GM12875 (cell line): Measurements from ENCODE around the gene MAPRE3.

ENCODE experiments used
- H3K4me3 ChIP-seq: one replicate; pipeline ENCODE4 v1.5.1; 2011; ENCODE audit warnings: low read depth, low read length, control low read depth
- TF ChIP-seq, protein P1 (sequence below): IDR thresholded peaks from 2 replicates; pipeline ENCODE4 v1.5.1; 2011; ENCODE audit warnings: low read depth, mild to moderate bottlenecking, control low read depth, inconsistent platforms, low read length, moderate library complexity, borderline replicate concordance; ENCODE audit not compliant: insufficient read depth

MAPRE3 gene

DNA sequence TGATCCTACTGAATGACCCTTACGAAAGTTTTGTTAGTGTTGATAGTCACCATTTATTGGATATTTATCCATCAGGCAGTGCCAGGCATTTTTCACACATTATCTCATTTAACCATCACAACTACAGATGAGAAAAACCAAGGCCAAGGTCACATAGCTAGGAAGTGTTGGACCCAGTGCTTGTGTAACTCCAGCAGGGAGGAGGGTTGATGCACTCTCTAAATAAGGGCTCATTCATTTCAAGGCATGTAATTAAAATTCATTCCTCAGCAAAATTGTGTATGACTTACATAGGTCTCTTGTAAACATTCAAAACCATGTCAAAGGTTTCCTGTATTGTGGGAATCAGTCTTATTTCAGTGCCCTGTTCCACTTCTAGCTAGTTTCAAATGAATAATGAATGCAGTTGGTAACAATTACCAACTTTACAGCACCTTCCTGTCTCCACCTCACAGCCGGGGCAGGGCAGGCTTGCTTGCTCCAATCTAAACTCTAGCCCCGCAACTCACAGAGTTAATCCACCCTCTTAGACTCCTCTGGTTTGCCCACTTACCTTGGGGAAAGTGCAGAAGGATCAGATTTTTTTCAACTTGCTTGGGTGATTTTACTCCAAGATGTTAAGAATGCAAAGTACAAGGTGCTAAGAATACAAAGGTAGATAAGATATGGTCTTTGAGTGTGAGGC, 5.8 kb upstream of the MAPRE3 start:
- no peak overlapping the region for H3K4me3 ChIP-seq
- TF ChIP-seq, protein P1, sequence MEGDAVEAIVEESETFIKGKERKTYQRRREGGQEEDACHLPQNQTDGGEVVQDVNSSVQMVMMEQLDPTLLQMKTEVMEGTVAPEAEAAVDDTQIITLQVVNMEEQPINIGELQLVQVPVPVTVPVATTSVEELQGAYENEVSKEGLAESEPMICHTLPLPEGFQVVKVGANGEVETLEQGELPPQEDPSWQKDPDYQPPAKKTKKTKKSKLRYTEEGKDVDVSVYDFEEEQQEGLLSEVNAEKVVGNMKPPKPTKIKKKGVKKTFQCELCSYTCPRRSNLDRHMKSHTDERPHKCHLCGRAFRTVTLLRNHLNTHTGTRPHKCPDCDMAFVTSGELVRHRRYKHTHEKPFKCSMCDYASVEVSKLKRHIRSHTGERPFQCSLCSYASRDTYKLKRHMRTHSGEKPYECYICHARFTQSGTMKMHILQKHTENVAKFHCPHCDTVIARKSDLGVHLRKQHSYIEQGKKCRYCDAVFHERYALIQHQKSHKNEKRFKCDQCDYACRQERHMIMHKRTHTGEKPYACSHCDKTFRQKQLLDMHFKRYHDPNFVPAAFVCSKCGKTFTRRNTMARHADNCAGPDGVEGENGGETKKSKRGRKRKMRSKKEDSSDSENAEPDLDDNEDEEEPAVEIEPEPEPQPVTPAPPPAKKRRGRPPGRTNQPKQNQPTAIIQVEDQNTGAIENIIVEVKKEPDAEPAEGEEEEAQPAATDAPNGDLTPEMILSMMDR: no peak

DNA sequence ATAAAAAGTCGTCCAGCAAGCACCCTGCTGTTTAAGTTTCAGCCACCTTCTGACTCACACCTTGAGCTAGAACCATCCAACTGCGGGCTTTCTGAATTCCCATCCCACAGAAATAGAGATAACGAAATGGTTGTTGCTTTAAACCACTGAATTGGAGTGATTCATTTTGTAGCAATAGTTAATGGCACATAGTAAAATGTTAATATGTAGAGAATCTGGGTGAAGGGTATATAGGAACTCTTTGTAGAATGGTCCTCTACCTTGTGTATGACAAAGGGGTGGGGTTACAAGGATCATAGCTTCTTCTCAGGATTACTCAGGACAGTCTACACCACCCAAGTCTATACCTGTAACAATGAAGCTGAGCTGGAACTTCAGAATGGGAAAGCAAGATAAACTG, 2.4 kb upstream of the MAPRE3 start:
- TF ChIP-seq, protein P1: no peak
- H3K4me3 ChIP-seq: no peak overlapping the region

DNA sequence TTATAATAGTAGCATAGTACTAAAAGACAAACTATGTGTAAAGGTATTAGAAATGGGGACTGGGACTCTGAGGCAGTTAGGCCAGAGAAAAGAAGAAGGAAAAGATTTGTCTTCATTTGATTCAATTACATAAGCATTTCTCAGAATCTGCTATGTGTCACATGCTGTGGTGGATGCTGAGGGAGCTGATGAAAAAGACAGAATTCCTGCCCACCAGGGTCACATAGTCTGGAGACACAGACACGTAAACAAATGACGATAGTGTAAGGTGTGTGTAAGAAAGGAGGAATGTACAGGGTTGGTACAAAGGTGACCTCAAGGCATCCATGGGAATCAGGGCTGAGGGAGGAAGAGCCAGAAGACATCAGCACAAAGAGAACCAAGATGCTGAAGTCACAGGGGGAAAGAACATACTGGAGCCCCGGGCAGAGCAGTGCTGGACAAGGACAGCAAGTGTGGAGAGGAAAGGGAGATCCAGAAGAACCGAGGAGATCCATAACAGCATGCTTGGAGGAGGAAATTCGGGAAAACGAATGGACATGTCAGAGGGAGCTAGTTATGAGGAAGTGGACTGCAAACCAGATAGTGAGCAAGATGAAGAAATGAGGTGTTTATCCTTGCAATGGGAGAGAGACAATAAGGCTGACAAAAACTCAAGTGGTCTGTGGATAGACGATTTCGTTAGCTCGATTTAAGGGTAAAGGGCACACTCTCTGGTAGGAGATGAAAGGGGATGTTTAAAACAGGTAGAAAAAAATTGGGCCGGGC, 1.2 kb upstream of the MAPRE3 start:
- no peak overlapping the region for H3K4me3 ChIP-seq
- TF ChIP-seq, protein P1: no peak

DNA sequence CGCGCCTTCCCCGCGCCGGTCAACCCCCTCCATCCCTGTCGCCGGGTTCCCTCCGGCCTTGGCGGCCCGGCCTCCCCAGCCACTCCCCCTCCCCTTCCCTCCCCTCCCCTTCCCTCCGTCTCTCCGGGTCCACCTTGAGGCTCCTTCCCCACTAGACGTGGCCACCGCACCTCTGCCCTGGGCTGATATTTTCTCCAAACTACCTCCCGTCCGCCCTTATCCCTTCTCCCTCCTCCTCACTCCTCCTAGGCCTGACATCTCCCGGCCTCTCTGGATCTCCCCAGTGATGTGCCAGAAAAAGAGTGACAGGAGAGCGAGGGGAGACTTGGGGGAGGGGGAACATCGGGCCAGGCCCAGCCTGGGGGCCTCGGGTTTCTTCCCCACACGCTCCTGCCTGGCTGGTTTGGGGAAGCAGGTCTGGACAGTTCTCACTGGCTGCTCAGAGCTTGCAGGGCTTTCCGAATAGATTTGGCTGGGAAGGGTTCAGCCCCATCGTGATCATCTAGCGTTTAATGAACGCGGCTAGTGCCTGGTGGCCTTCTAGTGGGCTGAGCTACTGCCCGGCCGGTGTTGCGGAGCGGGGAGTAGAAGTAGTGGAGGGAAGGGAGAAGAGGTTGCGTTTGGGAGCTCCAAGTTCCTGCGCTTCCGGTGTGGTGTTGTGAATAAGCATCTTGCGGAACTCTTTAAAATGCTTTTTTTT, 641 bp downstream of the MAPRE3 start:
- H3K4me3 ChIP-seq: peak overlapping the region; percentile 57
- TF ChIP-seq, protein P1: no peak

DNA sequence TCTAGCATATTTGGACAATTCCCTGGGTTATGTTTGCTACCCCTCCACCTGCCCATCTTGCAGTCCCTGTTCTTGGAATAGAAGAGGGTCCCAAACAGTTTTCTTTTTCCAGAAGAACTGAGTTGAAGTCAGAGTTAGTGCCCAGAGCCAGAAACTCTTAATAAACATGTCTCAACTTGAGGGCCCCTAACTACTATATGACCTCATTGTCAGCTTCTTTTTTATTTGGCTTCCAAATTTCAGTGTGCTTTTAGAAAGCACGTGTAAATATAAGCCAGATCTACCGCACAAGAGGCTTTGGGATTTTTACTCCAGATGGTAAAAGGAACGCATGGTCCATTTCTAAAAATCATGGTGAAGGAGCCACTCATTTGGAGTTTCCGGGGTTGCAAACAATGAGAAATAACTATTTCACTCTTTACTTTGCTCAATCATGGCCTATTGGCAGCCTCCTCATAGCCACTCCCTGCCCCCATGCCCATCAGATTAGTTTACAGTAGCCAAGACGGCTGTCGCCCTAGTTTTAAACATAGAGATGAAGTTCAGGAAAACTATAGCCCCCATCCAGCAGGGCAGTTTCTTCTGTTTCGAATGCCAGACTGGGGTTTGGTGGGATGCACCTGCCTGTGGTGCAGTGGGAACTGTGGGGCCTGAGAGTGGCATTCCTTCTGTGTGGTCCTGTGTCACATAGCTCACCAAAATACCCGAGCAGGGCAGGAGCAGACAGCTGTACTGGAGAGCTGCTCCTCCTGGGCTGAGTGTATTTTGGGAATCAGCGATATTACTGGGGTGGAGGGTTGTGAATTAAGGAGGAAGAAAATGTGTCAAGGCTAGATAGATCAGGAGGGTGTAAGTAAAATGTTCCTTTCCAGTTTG, 1.7 kb downstream of the MAPRE3 start:
- TF ChIP-seq, protein P1: no peak
- no peak overlapping the region for H3K4me3 ChIP-seq

DNA sequence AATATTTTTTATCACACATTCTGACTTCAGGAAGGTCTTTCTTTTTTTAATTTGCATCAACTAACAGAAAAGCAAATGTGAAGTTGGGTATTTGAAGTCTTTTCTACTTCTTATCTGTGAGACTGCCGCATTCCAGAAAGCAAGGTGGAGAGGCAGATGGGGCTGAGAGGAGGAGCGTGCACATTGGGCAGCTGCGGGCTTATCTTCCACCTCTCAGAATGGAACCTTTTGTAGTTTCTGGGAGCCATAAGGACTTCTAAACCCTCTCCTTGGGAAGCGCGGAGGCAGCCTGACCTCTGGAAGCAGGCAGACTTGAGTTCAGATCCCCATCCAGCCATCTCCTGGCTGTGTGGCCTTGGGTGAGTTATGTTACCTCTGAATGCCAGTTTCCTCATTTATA, 3.9 kb downstream of the MAPRE3 start:
- H3K4me3 ChIP-seq: no peak overlapping the region
- TF ChIP-seq, protein P1: no peak
